PC-9 (cell line): ENCODE data around the gene RAB40B.
"Not testable (repeated sequence)": the region's sequence is repeated elsewhere in the genome, so short reads cannot be mapped to it uniquely, and the experiment has no call there.

Source experiments
- EZH2 ChIP-seq: fragments of 200-600 bp; sonication (generic); IDR thresholded peaks from 2 replicates; pipeline ENCODE4 v1.8.0; 2017; ENCODE audit warnings: antibody characterized with exemption, low read depth
- TF ChIP-seq, protein P1 (sequence below): fragments of 200-600 bp; sonication (generic); conservative IDR thresholded peaks from 2 replicates; pipeline ENCODE4 v1.6.1; 2017; ENCODE audit warnings: mixed run types, antibody characterized with exemption, mild to moderate bottlenecking, moderate library complexity

GRCh38 chr17:82744736-82745135 lies 46.2 kb upstream of the RAB40B start:
- TF ChIP-seq, protein P1, sequence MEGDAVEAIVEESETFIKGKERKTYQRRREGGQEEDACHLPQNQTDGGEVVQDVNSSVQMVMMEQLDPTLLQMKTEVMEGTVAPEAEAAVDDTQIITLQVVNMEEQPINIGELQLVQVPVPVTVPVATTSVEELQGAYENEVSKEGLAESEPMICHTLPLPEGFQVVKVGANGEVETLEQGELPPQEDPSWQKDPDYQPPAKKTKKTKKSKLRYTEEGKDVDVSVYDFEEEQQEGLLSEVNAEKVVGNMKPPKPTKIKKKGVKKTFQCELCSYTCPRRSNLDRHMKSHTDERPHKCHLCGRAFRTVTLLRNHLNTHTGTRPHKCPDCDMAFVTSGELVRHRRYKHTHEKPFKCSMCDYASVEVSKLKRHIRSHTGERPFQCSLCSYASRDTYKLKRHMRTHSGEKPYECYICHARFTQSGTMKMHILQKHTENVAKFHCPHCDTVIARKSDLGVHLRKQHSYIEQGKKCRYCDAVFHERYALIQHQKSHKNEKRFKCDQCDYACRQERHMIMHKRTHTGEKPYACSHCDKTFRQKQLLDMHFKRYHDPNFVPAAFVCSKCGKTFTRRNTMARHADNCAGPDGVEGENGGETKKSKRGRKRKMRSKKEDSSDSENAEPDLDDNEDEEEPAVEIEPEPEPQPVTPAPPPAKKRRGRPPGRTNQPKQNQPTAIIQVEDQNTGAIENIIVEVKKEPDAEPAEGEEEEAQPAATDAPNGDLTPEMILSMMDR, result not testable (repeated sequence)
- TF ChIP-seq EZH2, result not testable (repeated sequence)
